ENCODE data around the gene CERCAM. TPM values are rescaled to one million over a fixed set of nuclear protein-coding genes. Genes with fewer than 3 reads are reported as not detected.
"Not testable (repeated sequence)": the region's sequence is repeated elsewhere in the genome, so short reads cannot be mapped to it uniquely, and the experiment has no call there.

The CERCAM gene
- polyA plus RNA-seq, 1 experiment = 309 TPM

DNA sequence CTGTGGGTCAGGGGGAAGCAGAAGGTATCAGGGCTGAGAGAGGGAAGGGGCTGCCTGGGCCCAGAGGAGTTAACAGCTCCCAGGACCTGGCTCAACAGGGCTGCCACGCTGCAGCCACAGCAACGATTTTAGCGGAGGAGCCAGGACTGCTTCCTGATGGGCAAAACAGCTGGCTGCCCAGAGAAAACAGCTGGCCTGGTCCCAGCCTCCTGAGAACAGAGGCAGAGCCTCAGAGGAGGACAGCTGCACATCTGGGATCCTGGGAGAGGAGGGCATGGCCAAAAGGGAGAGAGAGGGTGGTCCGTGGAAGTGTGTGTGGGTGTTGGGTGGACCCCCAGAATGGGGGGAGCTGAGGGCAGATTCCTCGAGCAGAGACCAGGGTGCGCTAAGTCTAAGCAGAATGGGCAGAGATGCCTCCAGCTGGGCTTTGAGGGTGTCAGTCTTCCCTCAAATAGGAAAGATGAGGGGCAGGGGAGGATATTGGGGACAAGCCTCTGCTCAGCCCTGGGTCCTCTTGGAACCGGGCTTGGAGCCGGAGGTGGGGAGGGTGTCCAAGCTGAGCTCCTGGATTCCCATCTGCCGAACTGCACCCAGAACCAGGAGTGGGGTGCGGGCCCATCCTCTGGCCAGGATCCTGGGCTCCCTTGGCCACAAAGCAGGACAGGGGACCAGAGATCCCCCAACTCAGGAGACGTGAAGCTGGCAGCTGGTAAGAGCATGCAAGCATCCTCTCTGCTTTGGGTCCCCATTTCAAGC lies 9.1 kb upstream of the CERCAM start:
- no peak for DNase-seq (ENCODE audit: low read depth)
- Histone ChIP-seq H3K4me3 (ENCODE audit: low read depth, low read length) (no peak overlapping the region), H3K27me3 (ENCODE audit: control insufficient read depth, insufficient read depth, low read length) (peaks cover 7% of the 10 kb centered on the region), H3K36me3 (ENCODE audit: control insufficient read depth, insufficient read depth, low read length) (no peaks in the 10 kb centered on the region)
- ChIA-PET CTCF (interaction anchor here (0.6 to 10.5 kb wide), 15 partner anchors 9 to 156 kb away, joined by 3 to 108 read pairs (median 5); partner anchors contain the start of genes CERCAM, GOLGA2, SWI5 and URM1), POLR2A (no interaction called here)
- TF ChIP-seq, protein P1, sequence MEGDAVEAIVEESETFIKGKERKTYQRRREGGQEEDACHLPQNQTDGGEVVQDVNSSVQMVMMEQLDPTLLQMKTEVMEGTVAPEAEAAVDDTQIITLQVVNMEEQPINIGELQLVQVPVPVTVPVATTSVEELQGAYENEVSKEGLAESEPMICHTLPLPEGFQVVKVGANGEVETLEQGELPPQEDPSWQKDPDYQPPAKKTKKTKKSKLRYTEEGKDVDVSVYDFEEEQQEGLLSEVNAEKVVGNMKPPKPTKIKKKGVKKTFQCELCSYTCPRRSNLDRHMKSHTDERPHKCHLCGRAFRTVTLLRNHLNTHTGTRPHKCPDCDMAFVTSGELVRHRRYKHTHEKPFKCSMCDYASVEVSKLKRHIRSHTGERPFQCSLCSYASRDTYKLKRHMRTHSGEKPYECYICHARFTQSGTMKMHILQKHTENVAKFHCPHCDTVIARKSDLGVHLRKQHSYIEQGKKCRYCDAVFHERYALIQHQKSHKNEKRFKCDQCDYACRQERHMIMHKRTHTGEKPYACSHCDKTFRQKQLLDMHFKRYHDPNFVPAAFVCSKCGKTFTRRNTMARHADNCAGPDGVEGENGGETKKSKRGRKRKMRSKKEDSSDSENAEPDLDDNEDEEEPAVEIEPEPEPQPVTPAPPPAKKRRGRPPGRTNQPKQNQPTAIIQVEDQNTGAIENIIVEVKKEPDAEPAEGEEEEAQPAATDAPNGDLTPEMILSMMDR (IDR thresholded peaks at IDR 0.05; ENCODE audit: insufficient read depth, low read depth, low read length) = no peak

DNA sequence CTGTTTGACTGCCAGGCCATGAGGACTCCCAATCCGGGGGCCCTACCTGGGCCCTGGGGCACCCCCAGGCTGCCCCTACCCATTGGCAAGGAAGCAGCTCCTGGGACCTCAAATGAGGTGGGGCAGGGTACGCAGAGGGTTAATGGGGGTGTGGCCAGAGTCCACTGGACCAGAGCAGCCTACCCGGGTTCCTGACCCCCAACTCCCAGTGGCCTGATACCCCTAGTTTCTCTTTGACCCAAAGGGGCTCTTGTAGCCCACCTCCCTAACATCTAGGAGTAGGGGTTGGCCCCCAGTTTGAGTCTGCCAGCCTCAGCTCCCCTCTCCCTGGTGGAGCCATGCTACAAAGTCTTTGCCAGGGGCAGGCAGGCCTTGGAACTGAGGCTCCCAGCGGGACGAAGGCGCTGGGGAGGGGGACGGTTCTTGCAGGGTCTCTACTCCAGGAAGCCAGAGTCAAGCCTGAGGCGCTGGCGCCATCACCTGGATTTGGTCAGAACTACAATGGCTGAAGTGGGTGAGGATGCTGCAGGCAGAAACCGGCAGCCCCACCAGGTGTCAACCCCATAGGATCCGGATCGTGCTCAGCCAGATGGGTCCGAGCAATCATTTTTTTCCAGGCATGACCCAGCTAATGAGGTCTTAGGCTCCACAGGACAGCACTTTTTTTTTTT lies 8.4 kb upstream of the CERCAM start:
- ChIA-PET POLR2A (no interaction called here), CTCF (interaction anchor here (0.5 to 10.5 kb wide), 14 partner anchors 8 to 452 kb away, joined by 3 to 108 read pairs (median 7); partner anchors contain the start of genes CERCAM and URM1)
- no peak for DNase-seq (ENCODE audit: low read depth)
- H3K4me3 ChIP-seq (ENCODE audit: low read depth, low read length) = no peak overlapping the region
- peaks cover 8% of the 10 kb centered on the region for H3K27me3 ChIP-seq (ENCODE audit: control insufficient read depth, insufficient read depth, low read length)
- TF ChIP-seq, protein P1 (IDR thresholded peaks at IDR 0.05; ENCODE audit: insufficient read depth, low read depth, low read length) = peak; percentile 69
- H3K36me3 ChIP-seq (ENCODE audit: control insufficient read depth, insufficient read depth, low read length) = no peaks in the 10 kb centered on the region

DNA sequence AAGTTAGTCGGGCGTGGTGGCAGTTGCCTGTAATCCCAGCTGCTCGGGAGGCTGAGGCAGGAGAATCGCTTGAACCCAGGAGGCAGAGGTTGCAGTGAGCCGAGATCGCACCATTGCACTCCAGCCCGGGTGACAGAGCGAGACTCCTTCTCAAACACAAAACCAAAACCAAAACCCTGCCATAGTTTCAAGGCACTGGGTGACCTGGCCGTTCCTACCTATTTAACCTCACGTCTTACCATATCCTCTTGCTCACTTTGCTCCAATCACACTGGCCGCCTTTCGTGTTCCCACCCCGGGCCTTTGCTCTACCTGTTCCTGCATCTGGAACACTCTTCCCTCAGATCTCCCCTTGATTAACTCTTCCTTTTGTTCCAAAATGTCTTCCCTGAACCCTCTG lies 6.9 kb upstream of the CERCAM start:
- DNase-seq (ENCODE audit: low read depth); H3K27me3 ChIP-seq (ENCODE audit: control insufficient read depth, insufficient read depth, low read length); POLR2A ChIA-PET; H3K36me3 ChIP-seq (ENCODE audit: control insufficient read depth, insufficient read depth, low read length); H3K4me3 ChIP-seq (ENCODE audit: low read depth, low read length): not testable (repeated sequence)
- CTCF ChIA-PET = interaction anchor here (1.7 to 10.5 kb wide), 2 partner anchors 12 to 52 kb away, joined by 8 to 108 read pairs; no protein-coding TSS in a partner anchor

DNA sequence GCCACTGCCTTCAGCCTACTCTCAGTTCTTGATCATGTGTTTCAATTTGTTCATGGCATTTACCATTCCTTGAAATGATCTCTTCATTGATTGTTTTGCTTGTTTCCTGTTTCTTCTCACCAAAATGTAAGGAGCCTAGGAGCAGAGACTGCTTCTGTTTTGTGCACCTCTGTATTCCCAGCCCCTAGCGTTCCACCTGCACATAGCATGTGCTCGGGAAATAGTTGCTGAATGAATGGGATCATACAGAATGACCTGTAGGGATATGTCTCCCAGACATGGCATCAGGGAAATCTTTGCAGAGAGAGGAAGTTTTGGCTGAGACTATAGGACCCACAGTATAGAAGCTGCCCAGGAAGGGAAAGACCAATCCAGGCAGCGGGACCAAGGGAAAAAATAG lies 6.2 kb upstream of the CERCAM start:
- ChIA-PET POLR2A (no interaction called here), CTCF (interaction anchor here (1.1 to 10.5 kb wide), 2 partner anchors 43 to 53 kb away, joined by 3 to 108 read pairs; partner anchors contain the start of gene URM1)
- peaks cover 8% of the 10 kb centered on the region for H3K27me3 ChIP-seq (ENCODE audit: control insufficient read depth, insufficient read depth, low read length)
- no peaks in the 10 kb centered on the region for H3K36me3 ChIP-seq (ENCODE audit: control insufficient read depth, insufficient read depth, low read length)
- no peak overlapping the region for H3K4me3 ChIP-seq (ENCODE audit: low read depth, low read length)
- TF ChIP-seq, protein P1 (IDR thresholded peaks at IDR 0.05; ENCODE audit: insufficient read depth, low read depth, low read length) = peak; percentile 20; the same call in 1 of the 2 replicates
- no peak for DNase-seq (ENCODE audit: low read depth)

DNA sequence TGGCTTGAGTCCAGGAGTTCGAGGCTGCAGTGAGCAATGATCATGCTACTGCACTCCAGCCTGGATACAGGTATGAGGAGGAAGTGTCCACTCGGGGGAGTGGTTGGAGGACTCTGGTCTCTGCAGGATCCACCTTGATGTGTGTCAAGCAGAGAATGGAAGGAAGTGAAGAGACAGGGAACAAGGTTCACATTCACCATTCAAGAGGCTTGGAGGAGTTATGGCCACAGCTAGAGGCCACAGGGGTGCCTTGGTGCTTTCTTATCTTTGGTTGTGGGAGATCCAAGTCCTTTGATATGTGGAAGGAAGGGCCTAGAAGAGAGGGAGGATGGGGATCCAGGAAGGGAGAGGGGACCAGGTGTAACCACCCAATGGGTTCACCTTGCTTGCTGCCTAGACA lies 5.4 kb upstream of the CERCAM start:
- Histone ChIP-seq H3K4me3 (ENCODE audit: low read depth, low read length) (no peak overlapping the region), H3K36me3 (ENCODE audit: control insufficient read depth, insufficient read depth, low read length) (no peaks in the 10 kb centered on the region), H3K27me3 (ENCODE audit: control insufficient read depth, insufficient read depth, low read length) (peaks cover 8% of the 10 kb centered on the region)
- ChIA-PET CTCF (interaction anchor here (1.1 to 10.5 kb wide), 3 partner anchors 23 to 54 kb away, joined by 3 to 108 read pairs (median 6); partner anchors contain the start of gene URM1), POLR2A (no interaction called here)
- DNase-seq (ENCODE audit: low read depth) = no peak
- TF ChIP-seq, protein P1 (IDR thresholded peaks at IDR 0.05; ENCODE audit: insufficient read depth, low read depth, low read length) = no peak

Data from BJ (cell line).